Nephron (organoid): ENCODE measurements around the gene GAS5.

Experiments used
- H3K27ac Mint-ChIP-seq, 3 experiments: 2 replicates each; pipeline ENCODE4 v1.8.0; 2020; ENCODE audit warnings: mixed read lengths in 3 of 3, mild to moderate bottlenecking in 2 of 3, moderate library complexity in 1 of 3
- H3K27me3 Mint-ChIP-seq: 2 replicates; pipeline ENCODE4 v1.8.0; 2021; ENCODE audit warnings: low read depth, mild to moderate bottlenecking, moderate library complexity, mixed read lengths
- H3K36me3 Mint-ChIP-seq: 2 replicates; pipeline ENCODE4 v1.8.0; 2020; ENCODE audit warnings: low read depth, mixed read lengths
- H3K4me1 Mint-ChIP-seq: 2 replicates; pipeline ENCODE4 v1.8.0; 2020; ENCODE audit warnings: mixed read lengths
- H3K4me3 Mint-ChIP-seq, 3 experiments: 2 replicates each; pipeline ENCODE4 v1.8.0; 2020; ENCODE audit warnings: mild to moderate bottlenecking in 3 of 3, mixed read lengths in 3 of 3, moderate library complexity in 2 of 3
- H3K9me3 Mint-ChIP-seq: 2 replicates; pipeline ENCODE4 v1.8.0; 2020; ENCODE audit warnings: mixed read lengths
- CTCF ChIP-seq, 3 experiments: fragments of 200-600 bp; sonication (generic); IDR thresholded peaks; one replicate each; pipeline ENCODE4 v1.5.0; 2021; ENCODE audit warnings: antibody characterized with exemption in 3 of 3; ENCODE audit not compliant: unreplicated experiment in 3 of 3

GAS5 gene

GRCh38 chr1:173903827-173904531, 36.2 kb upstream of the GAS5 start:
- H3K4me3 Mint-ChIP-seq, result no peak overlapping the region
- H3K27ac Mint-ChIP-seq, result peak overlapping the region in 1 of 3 experiments; percentile 25
- H3K36me3 Mint-ChIP-seq, result peaks cover 9% of the 10 kb centered on the region
- H3K27me3 Mint-ChIP-seq, result no peaks in the 10 kb centered on the region
- no peak for TF ChIP-seq CTCF (IDR thresholded peaks at IDR 0.05; ENCODE audit: unreplicated experiment in 3 of 3)
- no peaks in the 10 kb centered on the region for H3K9me3 Mint-ChIP-seq
- H3K4me1 Mint-ChIP-seq, result no peaks in the 10 kb centered on the region

GRCh38 chr1:173900992-173901391, 33.2 kb upstream of the GAS5 start:
- H3K4me1 Mint-ChIP-seq, result no peaks in the 10 kb centered on the region
- H3K4me3 Mint-ChIP-seq, result no peak overlapping the region
- peak overlapping the region in 1 of 3 experiments; percentile 1 for H3K27ac Mint-ChIP-seq
- TF ChIP-seq CTCF (IDR thresholded peaks at IDR 0.05; ENCODE audit: unreplicated experiment in 3 of 3), result no peak
- H3K36me3 Mint-ChIP-seq, result peaks cover 3% of the 10 kb centered on the region
- no peaks in the 10 kb centered on the region for H3K27me3 Mint-ChIP-seq
- H3K9me3 Mint-ChIP-seq, result no peaks in the 10 kb centered on the region

- Mint-ChIP-seq H3K27me3 (no peaks in the 10 kb centered on the region), H3K9me3 (no peaks in the 10 kb centered on the region), H3K36me3 (no peaks in the 10 kb centered on the region), H3K4me1 (no peaks in the 10 kb centered on the region), H3K27ac (peak overlapping the region in 1 of 3 experiments; percentile 1), H3K4me3 (no peak overlapping the region)
- no peak for TF ChIP-seq CTCF (IDR thresholded peaks at IDR 0.05; ENCODE audit: unreplicated experiment in 3 of 3)
These were observed 32.6 kb upstream of the GAS5 start for GRCh38 chr1:173900427-173900826.

- Mint-ChIP-seq H3K27ac (no peak overlapping the region), H3K36me3 (peaks cover 15% of the 10 kb centered on the region), H3K4me3 (no peak overlapping the region), H3K4me1 (no peaks in the 10 kb centered on the region), H3K27me3 (no peaks in the 10 kb centered on the region), H3K9me3 (no peaks in the 10 kb centered on the region)
- no peak for TF ChIP-seq CTCF (IDR thresholded peaks at IDR 0.05; ENCODE audit: unreplicated experiment in 3 of 3)
These were observed 26.4 kb upstream of the GAS5 start for GRCh38 chr1:173894189-173894588.

- Mint-ChIP-seq H3K9me3 (no peaks in the 10 kb centered on the region), H3K27me3 (no peaks in the 10 kb centered on the region), H3K4me1 (no peaks in the 10 kb centered on the region), H3K36me3 (peaks cover 16% of the 10 kb centered on the region), H3K4me3 (no peak overlapping the region), H3K27ac (no peak overlapping the region)
- no peak for TF ChIP-seq CTCF (IDR thresholded peaks at IDR 0.05; ENCODE audit: unreplicated experiment in 3 of 3)
These were observed 25.8 kb upstream of the GAS5 start for GRCh38 chr1:173893611-173894010.

- peaks cover 44% of the 10 kb centered on the region for H3K36me3 Mint-ChIP-seq
These were observed 22.1 kb upstream of the GAS5 start for GRCh38 chr1:173889885-173890284.

More at GRCh38 chr1:173889885-173890284, 22.1 kb upstream of the GAS5 start:
- Mint-ChIP-seq H3K4me1 (no peaks in the 10 kb centered on the region), H3K4me3 (no peak overlapping the region), H3K27ac (no peak overlapping the region), H3K9me3 (no peaks in the 10 kb centered on the region), H3K27me3 (no peaks in the 10 kb centered on the region)
- TF ChIP-seq CTCF (IDR thresholded peaks at IDR 0.05; ENCODE audit: unreplicated experiment in 3 of 3), result no peak
